PC-9 (cell line): ENCODE results near the gene SPINT1. TPM values are rescaled to one million over a fixed set of nuclear protein-coding genes. Genes with fewer than 3 reads are reported as not detected.

Source experiments
- BruUV-seq: library from RNA; stranded (reverse); fragments of 400-500 nt; replicated peaks from 2 replicates; lab custom pipeline; 2021; lab: Mats Ljungman, UMichigan
- CTCF ChIA-PET: fragments of 300-600 bp; sonication (Branson Sonifier 250); formaldehyde crosslinking; loops from one replicate; lab custom pipeline; 2022; ENCODE audit warnings: antibody characterized with exemption; lab: Charles Lee
- POLR2A ChIA-PET: fragments of 300-600 bp; sonication (Branson Sonifier 250); formaldehyde crosslinking; loops from one replicate; lab custom pipeline; 2022; ENCODE audit warnings: antibody characterized with exemption; ENCODE audit not compliant: unreplicated experiment; lab: Charles Lee
- DNase-seq, 2 experiments: peaks; one replicate each; pipeline versions ENCODE4 v3.0.0 to v3.0.0-alpha.2; 2015 to 2022; ENCODE audit warnings: mixed read lengths in 1 of 2
- H2AFZ ChIP-seq: fragments of 200-600 bp; sonication (generic); 2 replicates; pipeline ENCODE4 v1.8.1; 2017; ENCODE audit warnings: antibody characterized with exemption
- H3F3A ChIP-seq: fragments of 200-600 bp; sonication (generic); 2 replicates; pipeline ENCODE4 v1.8.1; 2017; ENCODE audit warnings: antibody characterized with exemption, mild to moderate bottlenecking, low read depth; ENCODE audit not compliant: insufficient read depth
- H3K27ac ChIP-seq: fragments of 200-600 bp; sonication (generic); 2 replicates; pipeline ENCODE4 v1.6.1; 2016; ENCODE audit warnings: mixed run types
- H3K27me3 ChIP-seq: fragments of 200-600 bp; sonication (generic); 2 replicates; pipeline ENCODE4 v1.6.1; 2016; ENCODE audit warnings: low read depth, mixed run types; ENCODE audit not compliant: insufficient read depth
- H3K36me3 ChIP-seq: fragments of 200-600 bp; sonication (generic); 2 replicates; pipeline ENCODE4 v1.6.1; 2016; ENCODE audit warnings: low read depth, mixed run types
- H3K4me1 ChIP-seq: fragments of 200-600 bp; sonication (generic); replicated peaks from 2 replicates; pipeline ENCODE4 v1.6.1; 2016; ENCODE audit warnings: mixed run types; ENCODE audit not compliant: insufficient read depth
- H3K4me2 ChIP-seq: fragments of 200-600 bp; sonication (generic); 2 replicates; pipeline ENCODE4 v1.6.1; 2017; ENCODE audit warnings: mixed run types
- H3K4me3 ChIP-seq: fragments of 200-600 bp; sonication (generic); 2 replicates; pipeline ENCODE4 v1.6.1; 2016; ENCODE audit warnings: mixed run types
- H3K79me2 ChIP-seq: fragments of 200-600 bp; sonication (generic); 2 replicates; pipeline ENCODE4 v1.6.1; 2017; ENCODE audit warnings: low read depth, mixed run types
- H3K9me2 ChIP-seq: fragments of 200-600 bp; sonication (generic); 2 replicates; pipeline ENCODE4 v1.8.1; 2017; ENCODE audit warnings: mild to moderate bottlenecking; ENCODE audit not compliant: insufficient read depth
- H3K9me3 ChIP-seq: fragments of 200-600 bp; sonication (generic); 2 replicates; pipeline ENCODE4 v1.8.1; 2016; ENCODE audit warnings: low read depth; ENCODE audit not compliant: insufficient read depth
- H4K20me1 ChIP-seq: fragments of 200-600 bp; sonication (generic); 2 replicates; pipeline ENCODE4 v1.8.1; 2017; ENCODE audit not compliant: insufficient read depth
- CTCF ChIP-seq: fragments of 200-600 bp; sonication (generic); conservative IDR thresholded peaks from 2 replicates; pipeline ENCODE4 v1.6.1; 2017; ENCODE audit warnings: mixed run types, antibody characterized with exemption, mild to moderate bottlenecking, moderate library complexity
- EZH2 ChIP-seq: fragments of 200-600 bp; sonication (generic); IDR thresholded peaks from 2 replicates; pipeline ENCODE4 v1.8.0; 2017; ENCODE audit warnings: antibody characterized with exemption, low read depth
- intact Hi-C: fragments of 100-400 bp; cut with micrococcal nuclease; formaldehyde crosslinking; loops from one replicate; pipeline ENCODE4 v1.10.0; 2022; ENCODE audit not compliant: unreplicated experiment
- total RNA-seq: library from RNA; stranded (reverse); gene quantifications from 2 replicates; pipeline ENCODE4 v1.2.3, GENCODE V29; 2021

Gene SPINT1
- total RNA-seq, 1 experiment from 2014 or later, result 141 TPM

GRCh38 chr15:40829115-40829514 is 14.7 kb upstream of the SPINT1 start:
- no peak overlapping the region for H3K4me3 ChIP-seq
- ChIA-PET POLR2A (no interaction called here), CTCF (interaction anchor here (1.6 kb wide), 1 partner anchor 15 kb away, joined by 3 read pairs; no protein-coding TSS in a partner anchor)
- no peaks in the 10 kb centered on the region for H3K9me3 ChIP-seq
- H4K20me1 ChIP-seq, result no peaks in the 10 kb centered on the region
- no peak overlapping the region for H2AFZ ChIP-seq
- H3K4me2 ChIP-seq, result no peak overlapping the region
- H3K4me1 ChIP-seq, result peaks cover 36% of the 10 kb centered on the region
- no TSS peak for BruUV-seq
- peaks cover 36% of the 10 kb centered on the region for H3F3A ChIP-seq
- H3K79me2 ChIP-seq, result no peaks in the 10 kb centered on the region
- no peaks in the 10 kb centered on the region for H3K36me3 ChIP-seq
- H3K27me3 ChIP-seq, result no peaks in the 10 kb centered on the region
- H3K27ac ChIP-seq, result no peak overlapping the region
- intact Hi-C loops, result no loop called here
- DNase-seq, result no peak
- no peak for TF ChIP-seq EZH2
- H3K9me2 ChIP-seq, result no peaks in the 10 kb centered on the region

GRCh38 chr15:40830884-40831283 is 13.0 kb upstream of the SPINT1 start:
- no peak for DNase-seq
- Histone ChIP-seq H3K27me3 (no peaks in the 10 kb centered on the region), H2AFZ (no peak overlapping the region), H3K4me1 (peaks cover 38% of the 10 kb centered on the region), H3K4me2 (no peak overlapping the region), H3K79me2 (no peaks in the 10 kb centered on the region), H4K20me1 (no peaks in the 10 kb centered on the region), H3K9me2 (no peaks in the 10 kb centered on the region), H3K36me3 (no peaks in the 10 kb centered on the region), H3K9me3 (no peaks in the 10 kb centered on the region), H3K4me3 (no peak overlapping the region), H3K27ac (no peak overlapping the region), H3F3A (peaks cover 32% of the 10 kb centered on the region)
- intact Hi-C loops, result no loop called here
- POLR2A ChIA-PET, result no interaction called here
- no TSS peak for BruUV-seq
- no peak for TF ChIP-seq CTCF
- CTCF ChIA-PET, result interaction anchor here (0.6 kb wide), 3 partner anchors 22 to 110 kb away, joined by 4 to 8 read pairs (median 6); no protein-coding TSS in a partner anchor

DNA sequence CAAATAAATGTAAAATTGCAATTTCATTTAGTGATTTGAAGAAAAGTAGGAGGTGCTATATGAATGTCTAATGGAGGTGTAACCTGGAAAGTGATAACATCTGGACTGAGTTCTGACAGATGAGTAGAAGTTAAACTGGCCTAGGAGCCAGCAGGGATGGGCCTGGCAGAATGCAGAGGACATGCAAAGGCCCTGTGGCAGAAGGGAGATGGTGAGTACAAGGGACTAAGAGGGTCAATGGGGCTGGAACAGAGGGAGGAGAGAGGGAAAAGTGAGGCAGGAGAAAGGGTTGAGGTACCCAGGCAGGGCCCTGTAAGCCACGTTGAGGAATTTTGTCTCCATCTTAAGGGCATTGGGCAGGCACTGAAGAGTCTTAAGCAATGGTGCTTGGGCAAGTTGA is 12.0 kb upstream of the SPINT1 start:
- Histone ChIP-seq H3K4me1 (peaks cover 31% of the 10 kb centered on the region), H3K9me3 (no peaks in the 10 kb centered on the region), H3K27me3 (no peaks in the 10 kb centered on the region), H4K20me1 (no peaks in the 10 kb centered on the region), H3K4me2 (no peak overlapping the region), H3F3A (peaks cover 25% of the 10 kb centered on the region), H3K9me2 (no peaks in the 10 kb centered on the region), H3K36me3 (no peaks in the 10 kb centered on the region), H3K79me2 (no peaks in the 10 kb centered on the region), H2AFZ (no peak overlapping the region), H3K27ac (no peak overlapping the region), H3K4me3 (no peak overlapping the region)
- no TSS peak for BruUV-seq
- ChIA-PET POLR2A (no interaction called here), CTCF (no interaction called here)
- DNase-seq, result no peak
- intact Hi-C loops, result no loop called here
- TF ChIP-seq CTCF (no peak), EZH2 (no peak)

DNA sequence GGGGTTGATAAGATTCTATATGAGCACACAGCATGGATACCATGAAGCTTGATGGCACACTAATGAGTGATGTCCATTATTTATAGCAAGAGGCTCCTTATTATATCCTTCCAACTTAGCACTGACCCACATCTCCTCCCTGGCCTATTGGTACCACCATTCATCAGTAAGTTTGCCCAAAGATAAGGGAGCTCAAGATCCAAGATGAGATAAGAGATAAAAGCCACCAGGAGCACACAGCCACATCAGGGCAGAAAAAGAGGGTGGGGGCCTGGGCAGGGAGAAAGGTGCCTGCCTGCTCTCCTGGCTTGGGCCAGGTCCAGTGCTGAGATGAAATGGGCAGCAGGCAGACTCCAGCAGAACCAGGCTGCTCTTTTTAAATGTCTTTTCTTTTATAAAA is 10.9 kb upstream of the SPINT1 start:
- intact Hi-C loops, result no loop called here
- H2AFZ ChIP-seq, result no peak overlapping the region
- no TSS peak for BruUV-seq
- no peaks in the 10 kb centered on the region for H3K9me2 ChIP-seq
- peaks cover 20% of the 10 kb centered on the region for H3K4me1 ChIP-seq
- H3F3A ChIP-seq, result peaks cover 15% of the 10 kb centered on the region
- no peak overlapping the region for H3K4me2 ChIP-seq
- H4K20me1 ChIP-seq, result no peaks in the 10 kb centered on the region
- no peak for DNase-seq
- POLR2A ChIA-PET, result no interaction called here
- no peaks in the 10 kb centered on the region for H3K27me3 ChIP-seq
- CTCF ChIA-PET, result interaction anchor here (0.6 to 0.7 kb wide), 2 partner anchors 29 to 62 kb away, joined by 6 to 10 read pairs; no protein-coding TSS in a partner anchor
- no peaks in the 10 kb centered on the region for H3K9me3 ChIP-seq
- H3K27ac ChIP-seq, result no peak overlapping the region
- H3K36me3 ChIP-seq, result no peaks in the 10 kb centered on the region
- no peak for TF ChIP-seq EZH2
- no peak for TF ChIP-seq CTCF
- no peaks in the 10 kb centered on the region for H3K79me2 ChIP-seq
- H3K4me3 ChIP-seq, result no peak overlapping the region
